ENCODE data around the gene TMEM245.

Gene TMEM245

GRCh38 chr9:109117856-109118807 lies 1.6 kb downstream of the TMEM245 start (continued):
- peak; percentile 66; the same call in 1 of the 2 replicates for TF ChIP-seq ZNF449 (tag by site-specific recombination; IDR thresholded peaks at IDR 0.05)
- no peak for TF ChIP-seq ZNF350 (tag by site-specific recombination; IDR thresholded peaks at IDR 0.05)
- no peak for TF ChIP-seq ZNF121 (tag by site-specific recombination; IDR thresholded peaks at IDR 0.05)
- no peak for TF ChIP-seq ZNF664 (tag by site-specific recombination; IDR thresholded peaks at IDR 0.05)
- TF ChIP-seq ZNF114 (tag by site-specific recombination; IDR thresholded peaks at IDR 0.05), result no peak
- TF ChIP-seq ZNF280C (tag by site-specific recombination; IDR thresholded peaks at IDR 0.05), result no peak
- TF ChIP-seq ZBTB21 (tag by site-specific recombination; IDR thresholded peaks at IDR 0.05), result peak; percentile 60
- peak; percentile 50; the same call in 1 of the 2 replicates for TF ChIP-seq TSHZ1 (tag by site-specific recombination; IDR thresholded peaks at IDR 0.05; ENCODE audit: borderline replicate concordance)
- 0 out of 2 replicates have a peak, but pooled peaks have one; percentile 55 for TF ChIP-seq IKZF3 (tag by site-specific recombination; IDR thresholded peaks at IDR 0.05)
- no peak for TF ChIP-seq ZSCAN30 (tag by site-specific recombination; IDR thresholded peaks at IDR 0.05)
- TF ChIP-seq ZNF391 (tag by site-specific recombination; IDR thresholded peaks at IDR 0.05; ENCODE audit: borderline replicate concordance, low read depth), result peak; percentile 33; the same call in 1 of the 2 replicates
- TF ChIP-seq ZNF214 (tag by site-specific recombination; IDR thresholded peaks at IDR 0.05; ENCODE audit: borderline replicate concordance), result no peak
- 0 out of 2 replicates have a peak, but pooled peaks have one; percentile 21 for TF ChIP-seq ZNF518A (tag by site-specific recombination; conservative IDR thresholded peaks at IDR 0.05; ENCODE audit: low read depth)
- no peak; the same call in 1 of the 2 replicates for TF ChIP-seq SCRT1 (tag by site-specific recombination; IDR thresholded peaks at IDR 0.05; ENCODE audit: borderline replicate concordance)
- TF ChIP-seq OVOL3 (tag by site-specific recombination; IDR thresholded peaks at IDR 0.05), result peak; percentile 87
- no peak for TF ChIP-seq MYNN (tag by site-specific recombination; IDR thresholded peaks at IDR 0.05; ENCODE audit: borderline replicate concordance)
- peak; percentile 13; the same call in 1 of the 2 replicates for TF ChIP-seq ZNF558 (tag by site-specific recombination; IDR thresholded peaks at IDR 0.05)
- no peak for TF ChIP-seq ZBTB44 (tag by site-specific recombination; IDR thresholded peaks at IDR 0.05)
- TF ChIP-seq ZFHX2 (tag by site-specific recombination; conservative IDR thresholded peaks at IDR 0.05), result no peak
- no peak for TF ChIP-seq ZNF510 (tag by site-specific recombination; IDR thresholded peaks at IDR 0.05; ENCODE audit: insufficient replicate concordance)
- TF ChIP-seq ZNF580 (tag by site-specific recombination; IDR thresholded peaks at IDR 0.05), result no peak
- no peak for TF ChIP-seq GLIS1 (tag by site-specific recombination; IDR thresholded peaks at IDR 0.05)
- TF ChIP-seq ZNF843 (tag by site-specific recombination; IDR thresholded peaks at IDR 0.05), result peak; percentile 68; the same call in 1 of the 2 replicates
